ENCODE results near the gene PAPPA2.

The PAPPA2 gene

GRCh38 chr1:176791906-176792305 is 328.9 kb downstream of the PAPPA2 start:
- no peak overlapping the region for H3K4me3 ChIP-seq (ENCODE audit: low read depth, low read length)
- TF ChIP-seq, protein P1, sequence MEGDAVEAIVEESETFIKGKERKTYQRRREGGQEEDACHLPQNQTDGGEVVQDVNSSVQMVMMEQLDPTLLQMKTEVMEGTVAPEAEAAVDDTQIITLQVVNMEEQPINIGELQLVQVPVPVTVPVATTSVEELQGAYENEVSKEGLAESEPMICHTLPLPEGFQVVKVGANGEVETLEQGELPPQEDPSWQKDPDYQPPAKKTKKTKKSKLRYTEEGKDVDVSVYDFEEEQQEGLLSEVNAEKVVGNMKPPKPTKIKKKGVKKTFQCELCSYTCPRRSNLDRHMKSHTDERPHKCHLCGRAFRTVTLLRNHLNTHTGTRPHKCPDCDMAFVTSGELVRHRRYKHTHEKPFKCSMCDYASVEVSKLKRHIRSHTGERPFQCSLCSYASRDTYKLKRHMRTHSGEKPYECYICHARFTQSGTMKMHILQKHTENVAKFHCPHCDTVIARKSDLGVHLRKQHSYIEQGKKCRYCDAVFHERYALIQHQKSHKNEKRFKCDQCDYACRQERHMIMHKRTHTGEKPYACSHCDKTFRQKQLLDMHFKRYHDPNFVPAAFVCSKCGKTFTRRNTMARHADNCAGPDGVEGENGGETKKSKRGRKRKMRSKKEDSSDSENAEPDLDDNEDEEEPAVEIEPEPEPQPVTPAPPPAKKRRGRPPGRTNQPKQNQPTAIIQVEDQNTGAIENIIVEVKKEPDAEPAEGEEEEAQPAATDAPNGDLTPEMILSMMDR (IDR thresholded peaks at IDR 0.05; ENCODE audit: low read depth, low read length) = no peak

DNA sequence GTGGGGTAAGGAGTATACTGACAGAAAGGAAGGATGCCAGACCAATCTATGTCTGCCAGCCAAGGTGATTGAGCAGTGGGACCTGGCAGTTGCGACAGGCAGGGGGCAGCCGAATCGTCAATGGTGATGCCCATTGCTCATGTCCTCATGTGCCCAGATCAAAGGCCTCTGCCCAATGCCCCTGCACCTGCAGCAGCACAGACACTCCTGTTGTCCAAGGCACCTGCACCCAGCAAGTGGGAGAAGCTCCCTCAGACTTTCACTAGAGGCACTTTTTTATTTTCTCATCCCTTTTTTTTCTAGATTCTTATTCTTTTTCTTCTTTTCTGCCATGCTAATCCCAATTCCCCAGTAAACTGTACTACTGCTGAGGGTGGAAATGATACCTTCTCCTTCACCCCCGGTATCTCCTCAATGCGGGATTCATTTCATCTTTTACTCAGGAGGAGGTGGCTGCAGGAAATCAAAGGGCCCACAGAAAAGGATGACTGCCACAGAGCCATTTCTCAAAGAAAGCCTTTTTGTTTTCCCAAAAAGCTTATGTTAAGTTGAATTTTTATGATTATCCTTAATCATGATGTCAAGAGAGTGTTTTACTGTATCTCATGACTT is 332.0 kb downstream of the PAPPA2 start:
- no peak overlapping the region for H3K4me3 ChIP-seq (ENCODE audit: low read depth, low read length)
- TF ChIP-seq, protein P1 (IDR thresholded peaks at IDR 0.05; ENCODE audit: low read depth, low read length) = no peak

- no peak overlapping the region for H3K4me3 ChIP-seq (ENCODE audit: low read depth, low read length)
- TF ChIP-seq, protein P1 (IDR thresholded peaks at IDR 0.05; ENCODE audit: low read depth, low read length) = no peak
These were observed 333.0 kb downstream of the PAPPA2 start for GRCh38 chr1:176795929-176796328.

GRCh38 chr1:176796583-176796982 is 333.6 kb downstream of the PAPPA2 start:
- TF ChIP-seq, protein P1 (IDR thresholded peaks at IDR 0.05; ENCODE audit: low read depth, low read length) = no peak
- H3K4me3 ChIP-seq (ENCODE audit: low read depth, low read length) = no peak overlapping the region

DNA sequence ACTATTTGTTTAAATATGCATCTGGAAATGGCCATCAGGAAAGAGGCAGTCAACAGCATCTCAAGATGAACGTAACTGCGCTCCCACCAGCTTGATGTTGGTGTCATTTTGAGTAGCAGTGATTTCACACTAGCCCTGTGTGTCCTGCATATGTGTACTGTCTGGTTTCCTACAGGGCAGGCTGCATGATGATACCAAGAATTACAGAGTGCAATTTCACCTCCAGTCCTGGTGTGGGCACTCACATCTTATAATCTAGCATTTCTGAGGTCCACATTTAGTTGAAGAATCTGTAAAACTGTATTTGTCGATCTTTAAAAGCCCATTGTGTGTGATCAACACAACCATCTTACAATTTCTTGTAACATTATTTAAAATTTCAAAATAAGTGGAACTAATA is 336.4 kb downstream of the PAPPA2 start:
- no peak overlapping the region for H3K4me3 ChIP-seq (ENCODE audit: low read depth, low read length)

GRCh38 chr1:176800978-176801513 is 338.1 kb downstream of the PAPPA2 start:
- H3K4me3 ChIP-seq (ENCODE audit: low read depth, low read length) = no peak overlapping the region
- TF ChIP-seq, protein P1 (IDR thresholded peaks at IDR 0.05; ENCODE audit: low read depth, low read length) = no peak

More for the DNA sequence above, 336.4 kb downstream of the PAPPA2 start:
- TF ChIP-seq, protein P1 (IDR thresholded peaks at IDR 0.05; ENCODE audit: low read depth, low read length) = no peak

- TF ChIP-seq, protein P1 (IDR thresholded peaks at IDR 0.05; ENCODE audit: low read depth, low read length) = no peak
- no peak overlapping the region for H3K4me3 ChIP-seq (ENCODE audit: low read depth, low read length)
These were observed 338.6 kb downstream of the PAPPA2 start for GRCh38 chr1:176801514-176802020.
